LoVo (cell line): ENCODE measurements around the gene SLC6A9.

Experiments
- DNase-seq: peaks from one replicate; pipeline ENCODE4 v3.0.0-alpha.2; 2016; ENCODE audit warnings: low spot score

The SLC6A9 gene

GRCh38 chr1:44031252-44032169 is at the start of gene SLC6A9:
TSS of gene SLC6A9 (minus strand) at chr1:44031462. CDS start at chr1:44024277, 7,185 bp downstream.
- peak; percentile 11 for DNase-seq

DNA sequence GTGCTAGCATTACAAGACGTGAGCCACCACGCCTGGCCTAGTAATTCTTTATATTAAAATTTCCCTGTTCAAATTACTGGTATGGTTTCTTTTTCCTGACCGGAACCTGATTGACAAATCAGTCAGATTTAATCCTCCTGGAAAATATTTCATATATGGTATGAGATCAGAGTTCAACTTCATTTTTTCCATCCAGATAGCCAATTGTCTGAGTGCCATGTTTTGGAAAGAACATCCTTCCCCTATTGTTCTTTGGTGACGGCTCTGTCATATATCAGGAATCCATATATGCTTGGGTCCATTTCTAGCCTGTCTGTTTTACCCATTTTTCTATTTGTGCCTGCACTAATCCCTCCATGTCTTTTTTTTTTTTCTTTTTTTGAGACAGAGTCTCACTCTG is 48.3 kb upstream of the SLC6A9 start:
- DNase-seq = no peak

DNA sequence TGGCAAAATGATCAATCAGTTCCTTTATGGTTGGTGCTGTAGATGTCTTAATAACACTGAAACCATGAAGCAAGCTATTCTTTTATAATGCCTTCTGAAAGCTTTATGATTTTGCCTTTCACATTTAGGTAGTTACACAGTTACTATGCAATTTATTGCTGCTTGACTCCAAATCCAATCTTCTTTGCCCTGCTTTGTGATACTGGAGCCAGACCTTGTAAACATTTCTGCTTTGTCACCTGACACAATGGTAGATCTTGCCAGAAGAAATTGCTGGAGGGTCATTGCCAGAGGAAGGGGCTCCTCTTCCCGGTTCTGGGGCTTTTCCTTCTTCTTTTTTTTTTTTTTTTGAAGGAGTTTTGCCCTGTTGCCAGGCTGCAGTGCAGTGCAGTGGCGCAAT is 46.8 kb upstream of the SLC6A9 start:
- no peak for DNase-seq

- no peak for DNase-seq
These were observed 46.2 kb upstream of the SLC6A9 start for GRCh38 chr1:44077421-44077820.

- no peak for DNase-seq
These were observed 44.8 kb upstream of the SLC6A9 start for GRCh38 chr1:44076066-44076465.

- DNase-seq = no peak
These were observed 43.2 kb upstream of the SLC6A9 start for GRCh38 chr1:44074415-44074814.

DNA sequence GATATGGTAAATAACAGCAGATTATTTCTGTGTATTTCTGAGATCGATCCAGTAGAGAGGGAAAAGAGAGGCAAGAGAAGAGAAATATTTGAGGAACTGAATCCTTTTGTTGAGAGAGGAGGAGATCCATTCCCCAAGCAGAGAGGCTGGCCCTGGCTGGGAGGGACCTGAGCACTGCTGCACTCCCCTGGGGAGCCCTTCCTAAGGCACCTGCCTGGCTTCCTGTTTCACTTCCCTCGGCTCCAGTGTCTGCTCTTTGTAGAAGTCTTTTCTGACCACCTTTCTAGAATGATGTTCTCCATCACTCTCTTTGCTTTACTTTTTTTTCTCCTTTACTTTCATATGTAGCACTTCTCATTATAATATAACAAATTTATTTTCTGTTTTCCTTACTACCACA is 42.3 kb upstream of the SLC6A9 start:
- DNase-seq = no peak

DNA sequence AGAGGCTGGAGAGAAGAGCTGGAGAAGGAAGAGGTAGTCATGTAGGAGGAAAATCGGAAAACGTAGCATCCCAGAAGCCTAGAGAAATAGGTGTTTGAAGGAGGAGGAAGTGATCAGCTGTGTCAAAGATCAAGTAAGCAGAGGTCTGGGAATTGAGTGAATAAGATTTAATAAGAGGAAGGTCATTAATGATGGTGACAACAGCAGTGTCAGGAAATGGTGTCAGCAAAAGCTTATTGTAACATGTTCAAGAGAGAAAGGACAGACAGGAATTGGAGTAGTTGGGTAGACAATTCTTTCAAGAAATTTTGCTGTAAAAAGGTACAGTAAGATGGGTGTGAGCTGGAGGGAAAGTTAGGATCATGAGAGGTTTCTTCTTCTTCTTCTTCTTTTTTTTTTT is 41.6 kb upstream of the SLC6A9 start:
- no peak for DNase-seq

GRCh38 chr1:44072204-44072603 is 40.9 kb upstream of the SLC6A9 start:
- no peak for DNase-seq

- no peak for DNase-seq
These were observed 40.2 kb upstream of the SLC6A9 start for GRCh38 chr1:44071461-44071860.

- no peak for DNase-seq
These were observed 37.2 kb upstream of the SLC6A9 start for GRCh38 chr1:44068442-44068921.

GRCh38 chr1:44067266-44068250 is 36.3 kb upstream of the SLC6A9 start:
- DNase-seq = no peak

DNA sequence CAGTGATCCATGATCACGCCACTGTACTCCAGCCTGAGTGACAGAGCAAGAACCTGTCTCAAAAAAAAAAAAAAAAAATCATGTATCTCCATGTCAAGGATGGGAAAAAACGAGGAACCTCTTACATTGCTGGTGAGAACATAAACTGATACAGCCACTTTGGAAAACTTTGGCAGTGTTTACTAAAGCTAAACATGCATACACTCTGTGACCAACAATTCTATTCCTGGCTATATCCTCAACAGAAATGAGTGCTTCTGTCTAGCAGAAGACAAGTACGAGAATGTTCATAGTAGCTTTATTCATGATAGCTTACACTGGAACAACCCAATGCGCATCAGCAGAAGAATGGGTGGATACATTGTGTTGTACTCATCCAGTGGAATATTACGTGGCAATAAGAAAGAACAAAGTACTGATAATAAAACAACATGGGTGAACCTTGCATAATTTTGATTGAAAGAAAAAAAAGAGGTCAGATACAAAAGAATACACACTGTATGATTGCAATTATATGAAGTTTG is 31.5 kb upstream of the SLC6A9 start:
- no peak for DNase-seq

GRCh38 chr1:44061857-44062256 is 30.6 kb upstream of the SLC6A9 start:
- no peak for DNase-seq

DNA sequence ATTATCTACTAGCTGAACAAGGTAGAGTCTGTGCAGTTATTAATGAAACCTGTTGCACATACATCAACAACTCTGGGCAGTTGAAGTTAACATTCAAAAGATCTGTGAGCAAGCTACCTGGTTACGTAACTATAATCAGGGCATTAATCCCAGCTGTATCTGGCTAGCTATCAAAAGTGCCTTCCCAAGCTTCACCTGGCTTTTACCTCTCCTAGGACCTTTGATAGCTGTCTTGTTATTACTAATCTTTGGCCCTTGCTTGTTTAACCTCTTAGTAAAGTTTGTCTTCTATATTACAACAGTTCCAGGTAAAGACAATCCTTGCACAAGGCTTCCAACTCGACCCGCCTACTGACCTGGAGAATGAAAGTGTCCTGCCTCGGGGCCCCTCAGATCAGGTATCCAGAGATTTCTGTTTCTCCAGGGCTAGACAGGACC is 29.6 kb upstream of the SLC6A9 start:
- no peak for DNase-seq

- DNase-seq = peak; percentile 10
These were observed 28.5 kb upstream of the SLC6A9 start for GRCh38 chr1:44059664-44060355.

DNA sequence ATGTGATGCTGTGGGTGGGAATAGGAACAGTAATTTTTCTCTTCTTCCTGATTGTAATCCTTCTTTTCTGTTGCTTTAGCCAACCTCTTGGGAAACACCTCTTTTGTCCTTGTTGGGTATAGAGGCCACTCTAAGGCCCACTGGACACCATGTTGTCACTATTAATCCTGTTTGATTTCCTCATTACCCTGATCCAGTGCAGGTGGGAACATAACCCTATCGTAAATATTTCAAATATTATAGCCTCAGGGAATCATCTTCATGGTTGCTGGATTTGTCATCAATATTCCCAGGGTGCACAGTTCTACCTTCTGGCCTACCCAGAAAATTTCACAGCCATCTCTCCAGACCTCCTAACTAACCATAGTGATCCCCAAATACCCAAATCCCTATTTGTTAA is 27.9 kb upstream of the SLC6A9 start:
- DNase-seq = no peak

DNA sequence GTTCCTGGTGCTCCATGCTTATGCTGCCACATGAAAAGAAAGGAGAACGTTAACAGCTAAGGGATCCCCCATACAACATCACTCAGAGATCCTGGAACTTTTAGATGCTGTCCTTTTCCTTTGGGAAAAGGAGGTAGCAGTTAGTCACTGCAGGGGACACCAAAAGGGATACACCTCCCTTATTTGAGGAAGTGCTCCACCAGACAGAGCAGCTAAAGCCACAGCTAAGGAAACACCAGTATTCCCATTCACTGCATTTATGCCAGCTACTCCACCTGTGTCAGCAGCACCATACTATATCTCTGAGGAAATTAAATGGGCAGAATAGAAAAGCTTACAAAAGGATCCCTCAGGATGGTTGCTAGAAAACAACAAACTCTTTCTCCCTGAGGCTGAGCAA is 26.0 kb upstream of the SLC6A9 start:
- no peak for DNase-seq

DNA sequence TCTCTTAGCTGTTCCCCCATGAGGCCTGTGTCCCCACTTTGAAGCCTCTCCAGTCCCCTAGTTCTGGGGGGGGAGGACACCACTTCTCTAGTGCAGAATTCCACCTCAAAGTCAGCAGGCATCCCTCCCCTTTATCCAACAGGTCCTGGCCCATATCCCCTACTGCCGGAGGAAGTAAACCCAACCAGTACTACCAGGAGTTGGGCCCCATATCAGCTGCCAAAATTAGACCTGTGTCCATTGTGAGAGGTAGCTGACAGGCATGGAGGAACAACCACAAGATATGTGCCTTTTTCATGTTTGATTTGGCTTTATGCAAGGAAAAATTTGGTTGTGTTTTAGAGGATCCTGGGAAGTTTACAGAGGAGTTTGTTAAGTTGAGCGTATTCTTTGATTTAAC is 22.1 kb upstream of the SLC6A9 start:
- no peak for DNase-seq

- no peak for DNase-seq
These were observed 19.0 kb upstream of the SLC6A9 start for GRCh38 chr1:44050261-44050660.

DNA sequence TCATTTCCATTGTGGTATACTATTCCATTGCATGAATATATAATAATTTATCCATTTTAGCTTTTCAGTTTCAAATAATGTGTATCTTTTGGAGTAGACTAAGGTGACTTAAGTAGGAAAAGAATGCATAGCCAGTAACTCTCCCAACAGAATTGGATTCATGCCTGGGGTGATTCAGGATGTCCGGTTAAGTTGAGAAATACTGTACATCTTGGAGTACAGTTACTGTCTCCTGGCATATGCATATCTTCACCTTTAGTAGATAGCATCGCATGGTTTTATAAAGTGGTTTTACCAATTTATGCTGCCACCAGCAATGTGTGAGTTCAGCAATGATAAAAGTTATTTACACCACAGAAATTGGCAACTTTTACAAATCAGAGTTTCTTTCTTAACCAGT is 18.6 kb upstream of the SLC6A9 start:
- DNase-seq = no peak
